GM19099 (cell line): Measurements from ENCODE around the gene SLC12A5.

Experiments
- POLR2A ChIP-seq: IDR thresholded peaks from 3 replicates; pipeline ENCODE4 v1.6.1; 2011; ENCODE audit warnings: low read depth; ENCODE audit not compliant: insufficient read length; ENCODE audit errors: extremely low read depth

SLC12A5 gene

GRCh38 chr20:46099491-46100287 lies 70.7 kb downstream of the SLC12A5 start:
- no peak for TF ChIP-seq POLR2A

DNA sequence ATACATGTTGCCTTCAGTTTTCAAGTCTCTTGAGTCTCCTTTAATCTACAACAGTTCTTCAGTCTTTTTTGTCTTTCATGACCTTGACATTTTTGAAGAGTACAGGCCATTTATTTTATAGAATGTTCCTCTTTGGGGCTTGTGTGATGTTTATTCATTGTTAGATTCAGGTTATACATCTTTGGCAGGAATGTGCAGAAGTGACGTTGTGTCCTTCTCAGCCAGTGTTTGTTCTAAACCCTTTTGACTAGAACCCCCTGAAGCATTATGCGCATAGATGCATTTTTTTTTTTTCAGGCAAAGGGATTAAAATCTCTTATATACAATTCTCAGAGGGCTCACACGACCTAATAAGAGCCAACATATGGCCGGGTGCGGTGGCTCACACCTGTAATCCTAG lies 72.0 kb downstream of the SLC12A5 start:
- no peak for TF ChIP-seq POLR2A

GRCh38 chr20:46101957-46102356 lies 72.9 kb downstream of the SLC12A5 start:
- TF ChIP-seq POLR2A, result no peak

- TF ChIP-seq POLR2A, result no peak
Measured at GRCh38 chr20:46102940-46103339, 73.9 kb downstream of the SLC12A5 start.

GRCh38 chr20:46104262-46104661 lies 75.2 kb downstream of the SLC12A5 start:
- no peak for TF ChIP-seq POLR2A

DNA sequence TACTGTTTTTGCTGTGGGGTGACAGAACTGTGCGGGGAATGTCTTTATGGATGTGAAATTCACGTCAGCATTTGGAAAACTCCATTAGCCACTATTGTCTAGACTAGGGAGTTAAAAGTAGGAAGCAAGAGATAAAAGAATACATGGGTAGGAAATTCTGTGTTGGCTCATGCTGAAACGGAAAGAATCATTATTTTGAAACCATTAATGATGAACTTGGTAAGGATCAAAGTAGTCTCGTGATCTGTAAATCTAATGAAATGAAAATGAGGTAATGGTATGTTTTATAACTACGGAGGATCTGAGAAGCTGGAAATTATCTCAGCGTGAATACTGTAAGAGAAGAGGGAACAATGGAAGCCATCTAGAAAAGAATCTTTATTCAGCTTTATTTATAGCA lies 78.0 kb downstream of the SLC12A5 start:
- no peak for TF ChIP-seq POLR2A

GRCh38 chr20:46108435-46108841 lies 79.4 kb downstream of the SLC12A5 start:
- peak; percentile 52 for TF ChIP-seq POLR2A

DNA sequence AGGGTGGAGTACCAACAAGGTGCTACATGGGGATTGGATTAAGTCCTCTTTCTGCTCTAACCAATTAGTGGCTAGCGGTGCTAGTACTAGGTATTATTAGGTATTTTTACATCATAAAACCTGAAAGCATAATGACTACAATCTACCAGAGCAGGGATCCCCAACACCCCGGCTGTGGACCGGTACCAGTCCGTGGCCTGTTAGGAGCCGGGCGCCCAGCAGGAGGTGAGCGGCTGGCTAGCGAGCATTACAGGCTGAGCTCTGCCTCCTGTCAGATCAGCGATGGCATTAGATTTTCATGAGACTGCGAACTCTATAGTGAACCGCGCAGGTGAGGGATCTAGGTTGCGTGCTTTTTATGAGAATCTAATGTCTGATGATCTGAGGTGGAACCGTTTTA lies 80.0 kb downstream of the SLC12A5 start:
- no peak for TF ChIP-seq POLR2A
